Measurements from ENCODE around the gene CDH12. TPM values are rescaled to one million over a fixed set of nuclear protein-coding genes. Genes with fewer than 3 reads are reported as not detected.

Gene CDH12
- polyA plus RNA-seq, 4 donors: 2.6 TPM; not detected in 3

DNA sequence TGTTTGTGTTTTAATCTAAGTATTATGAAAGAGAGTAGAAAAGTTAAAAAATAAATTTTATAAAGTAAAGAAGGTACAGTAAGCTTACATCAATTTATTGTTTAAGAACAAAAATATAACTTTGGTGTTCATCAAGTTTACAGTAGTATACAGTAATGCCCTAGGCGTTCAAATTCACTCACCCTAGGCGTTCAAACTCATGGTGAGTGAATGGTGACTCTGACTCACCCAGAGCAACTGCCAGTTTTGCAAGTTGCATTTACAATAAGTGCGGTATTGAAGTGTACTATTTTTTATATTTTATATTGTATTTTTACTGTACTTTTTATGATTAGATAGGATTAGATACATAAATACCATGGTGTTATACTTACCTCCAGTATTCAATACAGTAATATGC is 421.3 kb downstream of the CDH12 start:
- no peak overlapping the region for H3K27ac ChIP-seq (ENCODE audit: low read depth in 1 of 3, low read length in 2 of 3)
- no peaks in the 10 kb centered on the region for H3K27me3 ChIP-seq (ENCODE audit: control insufficient read depth in 3 of 3, insufficient read depth in 3 of 3, low read length in 3 of 3)
- FAIRE-seq: no peak
- 84 to 90% (median 85%) methylated on average over 3 of the region's 3 CpGs for WGBS, 3 donors
- H3K36me3 ChIP-seq (ENCODE audit: control insufficient read depth in 3 of 3, insufficient read depth in 2 of 3, low read depth in 1 of 3, low read length in 3 of 3): no peaks in the 10 kb centered on the region
- H3K4me1 ChIP-seq (ENCODE audit: control insufficient read depth in 3 of 3, insufficient read depth in 2 of 3, low read depth in 1 of 3, low read length in 2 of 3): no peaks in the 10 kb centered on the region
- H3K9me3 ChIP-seq (ENCODE audit: control insufficient read depth in 2 of 2, insufficient read depth in 1 of 2, low read depth in 1 of 2, low read length in 1 of 2): no peaks in the 10 kb centered on the region
- no peak overlapping the region for H3K4me3 ChIP-seq (ENCODE audit: low read depth in 1 of 3, low read length in 3 of 3)
- no peak for DNase-seq

DNA sequence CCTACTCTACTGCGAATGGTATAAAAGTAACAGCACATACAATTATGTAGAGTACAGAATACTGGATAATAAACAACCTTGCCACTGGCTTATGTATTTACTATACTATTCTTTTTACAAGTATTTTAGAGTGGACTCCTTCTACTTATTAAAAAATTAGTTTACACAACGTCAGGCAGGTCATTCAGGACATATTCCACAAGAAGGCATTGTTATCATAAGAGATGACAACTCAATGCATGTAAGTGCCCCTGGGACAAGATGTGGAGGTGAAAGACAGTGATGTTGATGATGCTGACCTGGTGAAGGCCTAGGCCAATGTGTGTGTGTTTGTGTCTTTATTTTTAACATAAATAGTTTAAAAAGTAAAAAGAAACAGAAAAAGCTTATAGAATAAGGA is 421.7 kb downstream of the CDH12 start:
- DNase-seq: no peak
- Histone ChIP-seq H3K9me3 (ENCODE audit: control insufficient read depth in 2 of 2, insufficient read depth in 1 of 2, low read depth in 1 of 2, low read length in 1 of 2) (no peaks in the 10 kb centered on the region), H3K27me3 (ENCODE audit: control insufficient read depth in 3 of 3, insufficient read depth in 3 of 3, low read length in 3 of 3) (no peaks in the 10 kb centered on the region), H3K4me3 (ENCODE audit: low read depth in 1 of 3, low read length in 3 of 3) (no peak overlapping the region), H3K4me1 (ENCODE audit: control insufficient read depth in 3 of 3, insufficient read depth in 2 of 3, low read depth in 1 of 3, low read length in 2 of 3) (no peaks in the 10 kb centered on the region), H3K36me3 (ENCODE audit: control insufficient read depth in 3 of 3, insufficient read depth in 2 of 3, low read depth in 1 of 3, low read length in 3 of 3) (no peaks in the 10 kb centered on the region), H3K27ac (ENCODE audit: low read depth in 1 of 3, low read length in 2 of 3) (no peak overlapping the region)
- 56 to 68% (median 60%) methylated on average over 2 of the region's 2 CpGs for WGBS, 3 donors
- no peak for FAIRE-seq

GRCh38 chr5:22411554-22412349 is 441.4 kb downstream of the CDH12 start:
- no peaks in the 10 kb centered on the region for H3K27me3 ChIP-seq (ENCODE audit: control insufficient read depth in 3 of 3, insufficient read depth in 3 of 3, low read length in 3 of 3)
- 37 to 42% (median 41%) methylated on average over 4 of the region's 4 CpGs for WGBS, 3 donors
- H3K4me3 ChIP-seq (ENCODE audit: low read depth in 1 of 3, low read length in 3 of 3): no peak overlapping the region
- no peaks in the 10 kb centered on the region for H3K4me1 ChIP-seq (ENCODE audit: control insufficient read depth in 3 of 3, insufficient read depth in 2 of 3, low read depth in 1 of 3, low read length in 2 of 3)
- no peak overlapping the region for H3K27ac ChIP-seq (ENCODE audit: low read depth in 1 of 3, low read length in 2 of 3)
- H3K9me3 ChIP-seq (ENCODE audit: control insufficient read depth in 2 of 2, insufficient read depth in 1 of 2, low read depth in 1 of 2, low read length in 1 of 2): no peaks in the 10 kb centered on the region
- H3K36me3 ChIP-seq (ENCODE audit: control insufficient read depth in 3 of 3, insufficient read depth in 2 of 3, low read depth in 1 of 3, low read length in 3 of 3): no peaks in the 10 kb centered on the region
- DNase-seq (no peak), FAIRE-seq (no peak)

GRCh38 chr5:22391956-22392355 is 461.2 kb downstream of the CDH12 start:
- H3K4me1 ChIP-seq (ENCODE audit: control insufficient read depth in 3 of 3, insufficient read depth in 2 of 3, low read depth in 1 of 3, low read length in 2 of 3): no peaks in the 10 kb centered on the region
- no peak overlapping the region for H3K4me3 ChIP-seq (ENCODE audit: low read depth in 1 of 3, low read length in 3 of 3)
- no peak for DNase-seq
- no peaks in the 10 kb centered on the region for H3K36me3 ChIP-seq (ENCODE audit: control insufficient read depth in 3 of 3, insufficient read depth in 2 of 3, low read depth in 1 of 3, low read length in 3 of 3)
- no peaks in the 10 kb centered on the region for H3K27me3 ChIP-seq (ENCODE audit: control insufficient read depth in 3 of 3, insufficient read depth in 3 of 3, low read length in 3 of 3)
- no peak overlapping the region for H3K27ac ChIP-seq (ENCODE audit: low read depth in 1 of 3, low read length in 2 of 3)
- FAIRE-seq: no peak
- WGBS, 3 donors: 60 to 76% (median 73%) methylated on average over 3 of the region's 3 CpGs
- no peaks in the 10 kb centered on the region for H3K9me3 ChIP-seq (ENCODE audit: control insufficient read depth in 2 of 2, insufficient read depth in 1 of 2, low read depth in 1 of 2, low read length in 1 of 2)

DNA sequence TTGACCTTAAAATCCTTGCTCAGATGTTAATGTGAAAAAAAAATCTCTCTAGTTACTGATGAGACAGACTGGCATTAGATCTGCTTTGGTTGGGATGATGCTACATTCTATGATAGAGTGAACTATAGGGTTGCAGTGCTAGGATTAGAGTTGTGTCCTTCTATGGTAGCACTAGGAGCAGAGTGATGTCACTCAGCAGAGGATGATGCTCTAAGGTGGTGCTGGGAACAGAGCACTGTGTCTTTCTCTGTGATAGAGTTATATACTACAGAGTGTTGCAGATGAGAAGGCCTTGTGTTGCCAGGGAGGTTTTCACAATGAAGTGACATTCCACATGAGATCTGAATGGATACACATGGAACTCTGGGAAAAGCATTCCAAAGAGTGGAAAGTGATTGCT is 462.3 kb downstream of the CDH12 start:
- no peak for FAIRE-seq
- no peaks in the 10 kb centered on the region for H3K4me1 ChIP-seq (ENCODE audit: control insufficient read depth in 3 of 3, insufficient read depth in 2 of 3, low read depth in 1 of 3, low read length in 2 of 3)
- no peaks in the 10 kb centered on the region for H3K27me3 ChIP-seq (ENCODE audit: control insufficient read depth in 3 of 3, insufficient read depth in 3 of 3, low read length in 3 of 3)

DNA sequence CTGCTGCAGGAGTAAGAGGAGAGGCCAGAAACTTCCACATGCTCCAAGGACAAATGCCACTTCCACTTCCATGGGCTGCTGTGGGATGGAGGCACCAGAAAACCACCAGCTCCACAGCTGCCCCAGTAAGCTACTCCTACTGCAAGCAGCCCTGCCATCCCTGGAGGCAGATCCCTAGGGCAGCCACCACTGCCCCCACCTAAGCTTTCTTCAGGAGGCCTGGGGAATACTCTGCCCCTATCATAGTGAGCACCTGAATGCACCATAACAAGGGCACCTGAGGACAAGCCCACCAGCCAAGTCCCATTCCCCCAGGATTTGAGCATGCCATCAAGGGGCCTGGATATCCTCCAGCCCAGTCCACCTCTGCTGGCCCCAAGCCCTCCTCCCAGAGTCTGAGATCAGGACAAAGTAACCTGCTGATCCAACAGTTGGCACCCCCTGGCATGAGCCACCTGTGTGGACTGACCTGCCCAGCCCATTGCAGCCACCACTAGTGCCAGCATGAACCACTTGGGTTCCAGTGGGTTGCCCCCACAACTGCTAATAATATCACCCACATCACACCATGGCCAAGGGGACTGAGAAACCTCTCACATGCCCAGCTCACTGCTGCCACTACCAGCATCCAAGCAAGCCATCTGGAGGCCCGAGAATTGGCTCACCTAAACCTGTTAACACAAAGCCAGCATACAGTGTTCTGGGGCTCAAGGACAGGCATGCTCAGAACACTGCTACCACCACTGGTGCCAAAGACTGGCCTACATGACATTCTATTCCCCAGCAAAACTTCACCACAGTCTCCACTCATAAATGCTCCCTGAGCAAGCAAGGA is 480.1 kb downstream of the CDH12 start:
- no peak for FAIRE-seq
- no peaks in the 10 kb centered on the region for H3K27me3 ChIP-seq (ENCODE audit: control insufficient read depth in 3 of 3, insufficient read depth in 3 of 3, low read length in 3 of 3)
- H3K9me3 ChIP-seq (ENCODE audit: control insufficient read depth in 2 of 2, insufficient read depth in 1 of 2, low read depth in 1 of 2, low read length in 1 of 2): no peaks in the 10 kb centered on the region
- WGBS, 3 donors: 69 to 87% (median 72%) methylated on average over 1 of the region's 1 CpG
- H3K36me3 ChIP-seq (ENCODE audit: control insufficient read depth in 3 of 3, insufficient read depth in 2 of 3, low read depth in 1 of 3, low read length in 3 of 3): no peaks in the 10 kb centered on the region
- DNase-seq: no peak
- H3K27ac ChIP-seq (ENCODE audit: low read depth in 1 of 3, low read length in 2 of 3): no peak overlapping the region
- H3K4me3 ChIP-seq (ENCODE audit: low read depth in 1 of 3, low read length in 3 of 3): no peak overlapping the region
- no peaks in the 10 kb centered on the region for H3K4me1 ChIP-seq (ENCODE audit: control insufficient read depth in 3 of 3, insufficient read depth in 2 of 3, low read depth in 1 of 3, low read length in 2 of 3)

More for the DNA sequence above, 462.3 kb downstream of the CDH12 start:
- no peak overlapping the region for H3K4me3 ChIP-seq (ENCODE audit: low read depth in 1 of 3, low read length in 3 of 3)
- DNase-seq: no peak
- H3K27ac ChIP-seq (ENCODE audit: low read depth in 1 of 3, low read length in 2 of 3): no peak overlapping the region
- H3K36me3 ChIP-seq (ENCODE audit: control insufficient read depth in 3 of 3, insufficient read depth in 2 of 3, low read depth in 1 of 3, low read length in 3 of 3): no peaks in the 10 kb centered on the region
- no peaks in the 10 kb centered on the region for H3K9me3 ChIP-seq (ENCODE audit: control insufficient read depth in 2 of 2, insufficient read depth in 1 of 2, low read depth in 1 of 2, low read length in 1 of 2)

DNA sequence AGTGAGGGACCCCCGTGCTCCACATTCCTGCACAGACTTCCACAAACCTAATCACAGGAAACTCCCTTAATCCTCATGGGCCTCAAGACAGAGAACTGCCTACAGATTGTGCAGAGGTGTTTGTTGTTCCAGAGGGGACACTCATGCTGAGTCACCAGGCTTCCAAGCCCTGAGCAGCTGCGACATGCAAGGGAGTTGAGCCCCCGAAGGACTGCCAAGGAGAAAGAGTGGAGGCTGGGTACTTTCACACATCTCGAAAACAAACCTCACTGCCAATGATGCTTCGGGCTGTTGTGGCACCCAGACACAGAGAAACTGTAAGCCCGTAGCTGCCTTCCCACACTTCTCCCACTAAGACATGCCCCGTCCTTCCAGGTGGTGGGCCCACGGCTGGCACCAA is 480.8 kb downstream of the CDH12 start:
- Histone ChIP-seq H3K4me1 (ENCODE audit: control insufficient read depth in 3 of 3, insufficient read depth in 2 of 3, low read depth in 1 of 3, low read length in 2 of 3) (no peaks in the 10 kb centered on the region), H3K9me3 (ENCODE audit: control insufficient read depth in 2 of 2, insufficient read depth in 1 of 2, low read depth in 1 of 2, low read length in 1 of 2) (no peaks in the 10 kb centered on the region), H3K27me3 (ENCODE audit: control insufficient read depth in 3 of 3, insufficient read depth in 3 of 3, low read length in 3 of 3) (no peaks in the 10 kb centered on the region), H3K27ac (ENCODE audit: low read depth in 1 of 3, low read length in 2 of 3) (no peak overlapping the region), H3K4me3 (ENCODE audit: low read depth in 1 of 3, low read length in 3 of 3) (no peak overlapping the region), H3K36me3 (ENCODE audit: control insufficient read depth in 3 of 3, insufficient read depth in 2 of 3, low read depth in 1 of 3, low read length in 3 of 3) (no peaks in the 10 kb centered on the region)
- DNase-seq: no peak
- 65 to 75% (median 66%) methylated on average over 8 of the region's 8 CpGs for WGBS, 3 donors
- no peak for FAIRE-seq

DNA sequence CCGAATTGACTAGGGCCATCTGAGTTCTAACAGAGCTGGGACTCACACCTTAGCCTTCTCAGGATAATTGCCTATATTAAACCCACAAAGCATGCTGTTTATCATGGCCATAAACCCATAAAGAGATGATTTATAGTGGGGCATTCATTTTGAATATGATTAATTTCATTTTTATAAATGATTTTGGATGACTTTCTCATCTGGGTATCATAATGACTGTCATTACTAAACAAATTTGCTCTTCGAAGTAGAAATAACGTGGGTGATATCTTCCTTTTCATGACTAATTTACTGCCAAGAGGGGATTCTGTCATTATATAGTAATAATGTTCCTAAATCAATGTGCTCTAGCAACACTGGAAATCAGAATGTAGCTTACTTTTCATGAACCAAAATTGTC is 498.2 kb downstream of the CDH12 start:
- H3K36me3 ChIP-seq (ENCODE audit: control insufficient read depth in 3 of 3, insufficient read depth in 2 of 3, low read depth in 1 of 3, low read length in 3 of 3): no peaks in the 10 kb centered on the region
- H3K4me1 ChIP-seq (ENCODE audit: control insufficient read depth in 3 of 3, insufficient read depth in 2 of 3, low read depth in 1 of 3, low read length in 2 of 3): no peaks in the 10 kb centered on the region
- FAIRE-seq (no peak), DNase-seq (no peak)
- H3K27me3 ChIP-seq (ENCODE audit: control insufficient read depth in 3 of 3, insufficient read depth in 3 of 3, low read length in 3 of 3): no peaks in the 10 kb centered on the region
- no peaks in the 10 kb centered on the region for H3K9me3 ChIP-seq (ENCODE audit: control insufficient read depth in 2 of 2, insufficient read depth in 1 of 2, low read depth in 1 of 2, low read length in 1 of 2)
- H3K4me3 ChIP-seq (ENCODE audit: low read depth in 1 of 3, low read length in 3 of 3): no peak overlapping the region
- WGBS, 3 donors: 13 to 48% (median 19%) methylated on average over 3 of the region's 3 CpGs
- H3K27ac ChIP-seq (ENCODE audit: low read depth in 1 of 3, low read length in 2 of 3): no peak overlapping the region

All from small intestine (tissue), 7 donors.